ENCODE data around the gene SLIT3. TPM values are rescaled to one million over a fixed set of nuclear protein-coding genes. Genes with fewer than 3 reads are reported as not detected.

The SLIT3 gene
- total RNA-seq, 1 donor from 2014 or later = 0.22 TPM

GRCh38 chr5:168614661-168615060 is 686.3 kb downstream of the SLIT3 start:
- Mint-ChIP-seq H3K27ac (no peak overlapping the region), H3K4me3 (no peak overlapping the region), H3K4me1 (peaks cover 8% of the 10 kb centered on the region), H3K27me3 (ENCODE audit: insufficient read depth, low read depth) (no peaks in the 10 kb centered on the region), H3K36me3 (no peaks in the 10 kb centered on the region), H3K9me3 (no peaks in the 10 kb centered on the region)
- Histone ChIP-seq H3K27me3 (no peaks in the 10 kb centered on the region), H3K4me3 (no peak overlapping the region), H3K9ac (no peak overlapping the region), H3K36me3 (no peaks in the 10 kb centered on the region), H3K4me2 (no peak overlapping the region), H3K9me3 (ENCODE audit: low read depth) (no peaks in the 10 kb centered on the region), H3F3A (ENCODE audit: low read depth) (no peaks in the 10 kb centered on the region), H4K20me1 (ENCODE audit: low read depth) (no peaks in the 10 kb centered on the region), H3K27ac (no peak overlapping the region), H3K4me1 (no peaks in the 10 kb centered on the region), H3K79me2 (ENCODE audit: low read depth) (no peaks in the 10 kb centered on the region), H2AFZ (replicated peaks) (no peak overlapping the region)
- no peak for DNase-seq (ENCODE audit: low spot score)
- no peak for TF ChIP-seq EZH2 (IDR thresholded peaks at IDR 0.05)

- Histone ChIP-seq H3K9ac (no peak overlapping the region), H3K4me2 (no peak overlapping the region), H3K36me3 (no peaks in the 10 kb centered on the region), H2AFZ (replicated peaks) (no peak overlapping the region), H3K27me3 (no peaks in the 10 kb centered on the region), H3K4me3 (no peak overlapping the region), H3K27ac (no peak overlapping the region), H3K9me3 (ENCODE audit: low read depth) (no peaks in the 10 kb centered on the region), H4K20me1 (ENCODE audit: low read depth) (no peaks in the 10 kb centered on the region), H3F3A (ENCODE audit: low read depth) (no peaks in the 10 kb centered on the region), H3K79me2 (ENCODE audit: low read depth) (no peaks in the 10 kb centered on the region), H3K4me1 (no peaks in the 10 kb centered on the region)
- Mint-ChIP-seq H3K4me1 (peaks cover 8% of the 10 kb centered on the region), H3K9me3 (no peaks in the 10 kb centered on the region), H3K36me3 (no peaks in the 10 kb centered on the region), H3K27ac (no peak overlapping the region), H3K27me3 (ENCODE audit: insufficient read depth, low read depth) (no peaks in the 10 kb centered on the region), H3K4me3 (no peak overlapping the region)
- DNase-seq (ENCODE audit: low spot score) = no peak
- TF ChIP-seq EZH2phosphoT487 (IDR thresholded peaks at IDR 0.05) = no peak
These were observed 686.9 kb downstream of the SLIT3 start for GRCh38 chr5:168613996-168614395.

- Mint-ChIP-seq H3K4me1 (peaks cover 8% of the 10 kb centered on the region), H3K27ac (no peak overlapping the region), H3K36me3 (no peaks in the 10 kb centered on the region), H3K4me3 (no peak overlapping the region), H3K27me3 (ENCODE audit: insufficient read depth, low read depth) (no peaks in the 10 kb centered on the region), H3K9me3 (no peaks in the 10 kb centered on the region)
- no peaks in the 10 kb centered on the region for H3F3A ChIP-seq (ENCODE audit: low read depth)
- no peaks in the 10 kb centered on the region for H3K4me1 ChIP-seq
- H3K4me2 ChIP-seq = no peak overlapping the region
- no peaks in the 10 kb centered on the region for H3K36me3 ChIP-seq
- no peak for DNase-seq (ENCODE audit: low spot score)
- H2AFZ ChIP-seq (replicated peaks) = no peak overlapping the region
- H3K27me3 ChIP-seq = no peaks in the 10 kb centered on the region
- no peaks in the 10 kb centered on the region for H4K20me1 ChIP-seq (ENCODE audit: low read depth)
- no peak overlapping the region for H3K9ac ChIP-seq
- H3K9me3 ChIP-seq (ENCODE audit: low read depth) = no peaks in the 10 kb centered on the region
- H3K79me2 ChIP-seq (ENCODE audit: low read depth) = no peaks in the 10 kb centered on the region
- no peak overlapping the region for H3K4me3 ChIP-seq
- H3K27ac ChIP-seq = no peak overlapping the region
- TF ChIP-seq EZH2phosphoT487 (IDR thresholded peaks at IDR 0.05) (no peak), EZH2 (IDR thresholded peaks at IDR 0.05) (no peak), CTCF (IDR thresholded peaks at IDR 0.05) (no peak)
These were observed 687.5 kb downstream of the SLIT3 start for GRCh38 chr5:168613396-168613795.

- H3F3A ChIP-seq (ENCODE audit: low read depth) = no peaks in the 10 kb centered on the region
- H3K79me2 ChIP-seq (ENCODE audit: low read depth) = no peaks in the 10 kb centered on the region
- no peaks in the 10 kb centered on the region for H3K4me1 ChIP-seq
- Mint-ChIP-seq H3K9me3 (no peaks in the 10 kb centered on the region), H3K36me3 (no peaks in the 10 kb centered on the region), H3K27me3 (ENCODE audit: insufficient read depth, low read depth) (no peaks in the 10 kb centered on the region), H3K4me3 (no peak overlapping the region), H3K4me1 (peaks cover 8% of the 10 kb centered on the region), H3K27ac (no peak overlapping the region)
- no peaks in the 10 kb centered on the region for H4K20me1 ChIP-seq (ENCODE audit: low read depth)
- H3K27me3 ChIP-seq = no peaks in the 10 kb centered on the region
- H3K9me3 ChIP-seq (ENCODE audit: low read depth) = no peaks in the 10 kb centered on the region
- H3K9ac ChIP-seq = no peak overlapping the region
- no peaks in the 10 kb centered on the region for H3K36me3 ChIP-seq
- H3K4me2 ChIP-seq = no peak overlapping the region
- H3K4me3 ChIP-seq = no peak overlapping the region
- no peak overlapping the region for H2AFZ ChIP-seq (replicated peaks)
- no peak overlapping the region for H3K27ac ChIP-seq
- TF ChIP-seq EZH2phosphoT487 (IDR thresholded peaks at IDR 0.05) = no peak
- TF ChIP-seq CTCF (IDR thresholded peaks at IDR 0.05) = no peak
- TF ChIP-seq EZH2 (IDR thresholded peaks at IDR 0.05) = no peak
- DNase-seq (ENCODE audit: low spot score) = no peak
These were observed 687.9 kb downstream of the SLIT3 start for GRCh38 chr5:168612996-168613395.
